Panc1 (cell line): ENCODE measurements around the gene CDKN1A. TPM values are rescaled to one million over a fixed set of nuclear protein-coding genes. Genes with fewer than 3 reads are reported as not detected.

ENCODE experiments used
- ATAC-seq: fragments of 200-7000 bp; cut with Tn5 transposase; 2 replicates; pipeline ENCODE4 v1.9.1; 2020; ENCODE audit warnings: mild to moderate bottlenecking, moderate library complexity
- BruUV-seq: library from RNA; stranded (reverse); fragments of 400-500 nt; replicated peaks from 2 replicates; lab custom pipeline; 2021; lab: Mats Ljungman, UMichigan
- CTCF ChIA-PET: fragments of 300-600 bp; sonication (Branson Sonifier 250); formaldehyde crosslinking; loops from one replicate; lab custom pipeline; 2022; ENCODE audit warnings: antibody characterized with exemption; lab: Charles Lee
- POLR2A ChIA-PET: fragments of 300-600 bp; sonication (Branson Sonifier 250); formaldehyde crosslinking; loops from one replicate; lab custom pipeline; 2022; ENCODE audit warnings: antibody characterized with exemption; lab: Charles Lee
- DNase-seq: peaks from one replicate; pipeline ENCODE4 v3.0.0-alpha.2; 2010; ENCODE audit warnings: low read depth, low spot score
- H3K27ac ChIP-seq: 2 replicates; pipeline ENCODE4 v1.5.1; 2011; ENCODE audit warnings: mild to moderate bottlenecking, low read length, inconsistent platforms
- H3K27me3 ChIP-seq: fragments of 200-500 bp; sonication (Bioruptor generic); 2 replicates; pipeline ENCODE4 v1.6.0; 2014; ENCODE audit warnings: low read length, inconsistent platforms; ENCODE audit not compliant: control insufficient read depth, insufficient read depth
- H3K36me3 ChIP-seq: fragments of 200-500 bp; sonication (Bioruptor generic); 2 replicates; pipeline ENCODE4 v1.5.1; 2014; ENCODE audit warnings: inconsistent platforms, mild to moderate bottlenecking, low read length, moderate library complexity; ENCODE audit not compliant: control insufficient read depth, insufficient read depth
- H3K4me1 ChIP-seq: 2 replicates; pipeline ENCODE4 v1.5.1; 2011; ENCODE audit warnings: inconsistent platforms, mild to moderate bottlenecking, low read length, moderate library complexity; ENCODE audit not compliant: control insufficient read depth, insufficient read depth
- H3K4me3 ChIP-seq, 2 experiments: 2 replicates each; pipeline ENCODE4 v1.5.1; 2011 to 2012; ENCODE audit warnings: low read depth in 2 of 2, low read length in 2 of 2, mild to moderate bottlenecking in 2 of 2, inconsistent platforms in 1 of 2, moderate library complexity in 1 of 2
- H3K9me3 ChIP-seq: fragments of 200-500 bp; sonication (Bioruptor generic); 2 replicates; pipeline ENCODE4 v1.5.1; 2014; ENCODE audit warnings: low read depth, mild to moderate bottlenecking, inconsistent platforms, low read length, moderate library complexity; ENCODE audit not compliant: control insufficient read depth, insufficient read depth
- CTCF ChIP-seq: fragments of 450-650 bp; IDR thresholded peaks from 2 replicates; pipeline ENCODE4 v1.5.1; 2017; ENCODE audit warnings: mild to moderate bottlenecking
- POLR2AphosphoS5 ChIP-seq: IDR thresholded peaks from 2 replicates; pipeline ENCODE4 v1.6.1; 2012; ENCODE audit warnings: mild to moderate bottlenecking, low read depth, low read length, moderate library complexity
- REST ChIP-seq, 2 experiments: IDR thresholded peaks; 2 replicates each; pipeline ENCODE4 v1.6.1; 2011 to 2012; ENCODE audit warnings: low read depth in 2 of 2, control low read depth in 1 of 2, low read length in 1 of 2, mild to moderate bottlenecking in 1 of 2, moderate library complexity in 1 of 2; ENCODE audit not compliant: insufficient read depth in 1 of 2
- SIN3A ChIP-seq: IDR thresholded peaks from 2 replicates; pipeline ENCODE4 v1.6.1; 2012; ENCODE audit warnings: low read depth, mild to moderate bottlenecking, low read length, moderate library complexity, borderline replicate concordance; ENCODE audit not compliant: insufficient read depth
- TCF7L2 ChIP-seq: IDR thresholded peaks from 2 replicates; pipeline ENCODE4 v1.6.1; 2011; ENCODE audit warnings: mild to moderate bottlenecking, low read depth, low read length, inconsistent platforms
- in situ Hi-C: cut with HindIII; loops from 2 replicates; pipeline ENCODE4 v1.10.0; 2016; ENCODE audit warnings: low sequenced_read_pairs, low pct_unique_long_range_greater_than_20kb
- intact Hi-C: fragments of 100-400 bp; cut with micrococcal nuclease; formaldehyde crosslinking; loops from one replicate; pipeline ENCODE4 v1.10.0; 2022; ENCODE audit not compliant: unreplicated experiment
- total RNA-seq: library from RNA; stranded (reverse); gene quantifications from one replicate; pipeline ENCODE4 v1.2.1, GENCODE V29; 2021; ENCODE audit not compliant: unreplicated experiment

The CDKN1A gene
- total RNA-seq, 1 experiment from 2014 or later = 46.2 TPM

DNA sequence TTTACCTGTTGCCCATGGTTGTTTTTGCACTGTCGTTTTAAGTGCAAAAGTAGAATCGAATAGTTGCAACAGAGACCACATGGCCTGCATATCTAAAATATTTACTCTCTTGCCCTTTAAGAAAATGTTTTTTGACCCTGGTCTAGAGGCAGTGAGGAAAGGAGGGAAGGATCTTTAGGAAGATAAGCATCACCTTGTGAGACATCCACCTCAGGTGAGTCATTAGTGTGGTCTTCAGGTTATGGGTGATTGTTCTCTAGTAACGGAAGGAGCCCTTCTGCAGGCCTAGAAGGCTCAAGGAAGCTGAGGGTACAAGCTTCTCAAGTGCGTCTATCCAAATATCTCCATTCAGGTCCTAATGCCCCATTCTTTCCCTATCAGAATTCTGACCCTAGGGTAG lies 12.5 kb downstream of the CDKN1A start:
- Histone ChIP-seq H3K27ac (no peak overlapping the region), H3K9me3 (no peaks in the 10 kb centered on the region), H3K27me3 (no peaks in the 10 kb centered on the region), H3K36me3 (0 out of 2 replicates have a peak, but pooled peaks cover 2% of the 10 kb centered on the region), H3K4me1 (no peaks in the 10 kb centered on the region), H3K4me3 (no peak overlapping the region)
- ChIA-PET POLR2A (no interaction called here), CTCF (interaction anchor here (0.5 kb wide), 1 partner anchor 28 kb away, joined by 5 read pairs; no protein-coding TSS in a partner anchor)
- no TSS peak for BruUV-seq
- no peak for DNase-seq
- TF ChIP-seq REST (IDR thresholded peaks at IDR 0.05; ENCODE audit: insufficient read depth in 1 of 2, low read depth in 2 of 2, low read length in 1 of 2) = no peak
- no peak for TF ChIP-seq CTCF
- TF ChIP-seq TCF7L2 = no peak
- no peak for TF ChIP-seq POLR2AphosphoS5
- no peak for TF ChIP-seq SIN3A
- intact Hi-C loops (no loop called here), in situ Hi-C loops (no loop called here)
- ATAC-seq = no peak

DNA sequence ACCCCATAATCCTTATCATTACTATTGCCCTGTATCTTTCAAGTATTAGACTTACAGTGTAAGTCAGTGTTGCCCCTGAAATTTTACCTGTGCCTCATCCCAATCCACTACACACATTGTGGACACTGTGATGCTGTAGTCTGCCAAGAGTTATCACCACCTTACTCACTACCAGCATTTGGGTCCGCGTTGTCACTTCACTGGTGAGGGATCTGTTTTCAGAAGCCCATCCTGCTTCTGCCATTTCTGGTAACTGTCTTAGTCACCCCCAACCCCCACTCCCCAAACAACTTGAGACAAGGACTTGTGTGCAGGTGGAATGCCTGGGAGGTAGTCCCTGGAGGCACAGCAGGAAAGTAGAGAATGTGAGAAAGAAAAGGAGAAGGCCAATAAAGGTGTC lies 13.1 kb downstream of the CDKN1A start:
- ChIA-PET CTCF (no interaction called here), POLR2A (no interaction called here)
- in situ Hi-C loops (no loop called here), intact Hi-C loops (no loop called here)
- no TSS peak for BruUV-seq
- Histone ChIP-seq H3K4me3 (no peak overlapping the region), H3K9me3 (no peaks in the 10 kb centered on the region), H3K27ac (no peak overlapping the region), H3K27me3 (no peaks in the 10 kb centered on the region), H3K36me3 (0 out of 2 replicates have a peak, but pooled peaks cover 2% of the 10 kb centered on the region), H3K4me1 (no peaks in the 10 kb centered on the region)
- TF ChIP-seq TCF7L2 = no peak
- TF ChIP-seq CTCF = no peak
- no peak for TF ChIP-seq POLR2AphosphoS5
- no peak for TF ChIP-seq SIN3A
- no peak for TF ChIP-seq REST (IDR thresholded peaks at IDR 0.05; ENCODE audit: insufficient read depth in 1 of 2, low read depth in 2 of 2, low read length in 1 of 2)
- ATAC-seq = no peak
- no peak for DNase-seq
